GM10266 (cell line): ENCODE data around the gene PPP2R3A.

Experiments
- DNase-seq: peaks from one replicate; pipeline ENCODE4 v3.0.0; 2012; ENCODE audit errors: extremely low spot score
- CTCF ChIP-seq: IDR thresholded peaks from 2 replicates; pipeline ENCODE4 v1.5.1; 2012; ENCODE audit warnings: mild to moderate bottlenecking, low read depth; ENCODE audit not compliant: control insufficient read depth, insufficient read depth; ENCODE audit errors: missing control alignments

PPP2R3A gene

GRCh38 chr3:136048068-136048467 is 82.5 kb downstream of the PPP2R3A start:
- TF ChIP-seq CTCF, result no peak
- no peak for DNase-seq

GRCh38 chr3:136050250-136050649 is 84.7 kb downstream of the PPP2R3A start:
- TF ChIP-seq CTCF, result no peak
- DNase-seq, result no peak

GRCh38 chr3:136055491-136055890 is 90.0 kb downstream of the PPP2R3A start:
- no peak for TF ChIP-seq CTCF
- no peak for DNase-seq

GRCh38 chr3:136067211-136067610 is 101.7 kb downstream of the PPP2R3A start:
- TF ChIP-seq CTCF, result no peak
- no peak for DNase-seq

GRCh38 chr3:136068708-136069107 is 103.2 kb downstream of the PPP2R3A start:
- DNase-seq, result no peak
- TF ChIP-seq CTCF, result no peak

GRCh38 chr3:136069933-136070332 is 104.4 kb downstream of the PPP2R3A start:
- DNase-seq, result no peak
- TF ChIP-seq CTCF, result no peak

GRCh38 chr3:136070334-136070733 is 104.8 kb downstream of the PPP2R3A start:
- DNase-seq, result no peak
- TF ChIP-seq CTCF, result no peak
